PC-9 (cell line): ENCODE data around the gene PIWIL4.

ENCODE experiments used
- CTCF ChIP-seq: fragments of 200-600 bp; sonication (generic); conservative IDR thresholded peaks from 2 replicates; pipeline ENCODE4 v1.6.1; 2017; ENCODE audit warnings: mixed run types, antibody characterized with exemption, mild to moderate bottlenecking, moderate library complexity
- EZH2 ChIP-seq: fragments of 200-600 bp; sonication (generic); IDR thresholded peaks from 2 replicates; pipeline ENCODE4 v1.8.0; 2017; ENCODE audit warnings: antibody characterized with exemption, low read depth

GRCh38 chr11:94539420-94539819 is 27.7 kb upstream of the PIWIL4 start:
- TF ChIP-seq CTCF (no peak), EZH2 (no peak)
